Measurements from ENCODE around the gene PLEKHA5.

The PLEKHA5 gene

GRCh38 chr12:19190292-19191031, 60.9 kb downstream of the PLEKHA5 start:
- H3K36me3 ChIP-seq, result no peaks in the 10 kb centered on the region
- TF ChIP-seq, protein P1, sequence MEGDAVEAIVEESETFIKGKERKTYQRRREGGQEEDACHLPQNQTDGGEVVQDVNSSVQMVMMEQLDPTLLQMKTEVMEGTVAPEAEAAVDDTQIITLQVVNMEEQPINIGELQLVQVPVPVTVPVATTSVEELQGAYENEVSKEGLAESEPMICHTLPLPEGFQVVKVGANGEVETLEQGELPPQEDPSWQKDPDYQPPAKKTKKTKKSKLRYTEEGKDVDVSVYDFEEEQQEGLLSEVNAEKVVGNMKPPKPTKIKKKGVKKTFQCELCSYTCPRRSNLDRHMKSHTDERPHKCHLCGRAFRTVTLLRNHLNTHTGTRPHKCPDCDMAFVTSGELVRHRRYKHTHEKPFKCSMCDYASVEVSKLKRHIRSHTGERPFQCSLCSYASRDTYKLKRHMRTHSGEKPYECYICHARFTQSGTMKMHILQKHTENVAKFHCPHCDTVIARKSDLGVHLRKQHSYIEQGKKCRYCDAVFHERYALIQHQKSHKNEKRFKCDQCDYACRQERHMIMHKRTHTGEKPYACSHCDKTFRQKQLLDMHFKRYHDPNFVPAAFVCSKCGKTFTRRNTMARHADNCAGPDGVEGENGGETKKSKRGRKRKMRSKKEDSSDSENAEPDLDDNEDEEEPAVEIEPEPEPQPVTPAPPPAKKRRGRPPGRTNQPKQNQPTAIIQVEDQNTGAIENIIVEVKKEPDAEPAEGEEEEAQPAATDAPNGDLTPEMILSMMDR (IDR thresholded peaks at IDR 0.05), result no peak
- no peaks in the 10 kb centered on the region for H3K27me3 ChIP-seq
- no peaks in the 10 kb centered on the region for H3K9me3 ChIP-seq
- no peak overlapping the region for H3K4me3 ChIP-seq (ENCODE audit: low read depth in 1 of 2, low read length in 1 of 2)
- no peak overlapping the region for H3K27ac ChIP-seq
- H3K4me1 ChIP-seq (ENCODE audit: control insufficient read depth in 1 of 2, insufficient read depth in 1 of 2, low read depth in 1 of 2, low read length in 1 of 2), result peaks cover 0 to 8% of the 10 kb centered on the region in 2 experiments

- Histone ChIP-seq H3K4me3 (ENCODE audit: low read depth in 1 of 2, low read length in 1 of 2) (no peak overlapping the region), H3K27ac (no peak overlapping the region), H3K36me3 (no peaks in the 10 kb centered on the region), H3K27me3 (no peaks in the 10 kb centered on the region), H3K4me1 (ENCODE audit: control insufficient read depth in 1 of 2, insufficient read depth in 1 of 2, low read depth in 1 of 2, low read length in 1 of 2) (peaks cover 0 to 8% of the 10 kb centered on the region in 2 experiments), H3K9me3 (no peaks in the 10 kb centered on the region)
- TF ChIP-seq, protein P1 (IDR thresholded peaks at IDR 0.05), result no peak
Observed at GRCh38 chr12:19191089-19191488, 61.6 kb downstream of the PLEKHA5 start.

- TF ChIP-seq, protein P1 (IDR thresholded peaks at IDR 0.05), result no peak
- no peaks in the 10 kb centered on the region for H3K27me3 ChIP-seq
- H3K27ac ChIP-seq, result no peak overlapping the region
- H3K4me1 ChIP-seq (ENCODE audit: control insufficient read depth in 1 of 2, insufficient read depth in 1 of 2, low read depth in 1 of 2, low read length in 1 of 2), result peaks cover 0 to 8% of the 10 kb centered on the region in 2 experiments
- H3K4me3 ChIP-seq (ENCODE audit: low read depth in 1 of 2, low read length in 1 of 2), result no peak overlapping the region
- no peaks in the 10 kb centered on the region for H3K36me3 ChIP-seq
- H3K9me3 ChIP-seq, result no peaks in the 10 kb centered on the region
Observed at GRCh38 chr12:19191563-19191962, 62.0 kb downstream of the PLEKHA5 start.

DNA sequence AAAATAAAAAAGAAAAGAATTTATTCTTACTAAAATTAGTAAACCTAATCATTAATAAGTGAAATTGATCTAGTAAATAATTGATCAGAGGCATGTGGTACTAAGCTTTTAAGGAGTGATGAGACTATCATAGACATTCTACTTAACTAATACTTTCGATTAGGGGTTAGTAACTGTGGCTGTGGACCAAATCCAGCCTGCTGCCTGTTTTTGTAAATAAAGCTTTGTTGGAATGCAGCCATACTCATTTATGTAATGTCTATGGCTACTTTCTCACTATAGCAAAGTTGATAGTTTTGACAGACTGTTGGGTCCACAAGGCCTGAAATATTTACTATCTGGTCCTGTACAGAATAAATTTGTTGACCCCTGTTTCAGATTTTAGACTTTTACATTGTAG, 63.2 kb downstream of the PLEKHA5 start:
- peaks cover 0 to 8% of the 10 kb centered on the region in 2 experiments for H3K4me1 ChIP-seq (ENCODE audit: control insufficient read depth in 1 of 2, insufficient read depth in 1 of 2, low read depth in 1 of 2, low read length in 1 of 2)
- TF ChIP-seq, protein P1 (IDR thresholded peaks at IDR 0.05), result no peak
- no peaks in the 10 kb centered on the region for H3K9me3 ChIP-seq
- no peaks in the 10 kb centered on the region for H3K27me3 ChIP-seq
- no peak overlapping the region for H3K27ac ChIP-seq
- H3K36me3 ChIP-seq, result no peaks in the 10 kb centered on the region
- no peak overlapping the region for H3K4me3 ChIP-seq (ENCODE audit: low read depth in 1 of 2, low read length in 1 of 2)

DNA sequence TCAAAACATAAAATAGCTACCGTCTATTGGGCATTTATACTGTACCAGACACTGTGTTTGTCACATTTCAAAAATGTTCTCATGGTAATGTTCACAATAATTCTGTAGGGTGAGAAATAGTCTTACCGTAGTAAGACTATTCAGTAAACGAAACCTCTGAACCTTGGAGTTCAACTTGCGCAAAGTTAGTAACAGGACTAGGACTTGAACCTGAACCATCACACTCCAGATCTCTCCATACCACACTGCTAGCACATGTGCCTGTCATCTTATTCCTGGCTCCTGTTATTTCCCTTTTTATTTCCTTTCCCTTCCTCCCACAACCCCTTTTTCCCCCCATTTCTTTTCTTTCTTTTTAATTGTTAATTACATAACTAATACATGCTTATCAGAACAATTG, 65.4 kb downstream of the PLEKHA5 start:
- no peak overlapping the region for H3K4me3 ChIP-seq (ENCODE audit: low read depth in 1 of 2, low read length in 1 of 2)
- no peaks in the 10 kb centered on the region for H3K9me3 ChIP-seq
- TF ChIP-seq, protein P1 (IDR thresholded peaks at IDR 0.05), result no peak
- peaks cover 0 to 8% of the 10 kb centered on the region in 2 experiments for H3K4me1 ChIP-seq (ENCODE audit: control insufficient read depth in 1 of 2, insufficient read depth in 1 of 2, low read depth in 1 of 2, low read length in 1 of 2)
- no peak overlapping the region for H3K27ac ChIP-seq
- H3K36me3 ChIP-seq, result no peaks in the 10 kb centered on the region
- no peaks in the 10 kb centered on the region for H3K27me3 ChIP-seq
